ENCODE measurements around the gene CD300LG. TPM values are rescaled to one million over a fixed set of nuclear protein-coding genes. Genes with fewer than 3 reads are reported as not detected.
A peak's percentile ranks its signal among the peaks of the same experiment; 100 is the strongest.
"Not testable (repeated sequence)": the region's sequence is repeated elsewhere in the genome, so short reads cannot be mapped to it uniquely, and the experiment has no call there.

CD300LG gene
- total RNA-seq, 1 donor from 2014 or later, result 13.7 TPM

- DNase-seq (ENCODE audit: low spot score), result no peak
- intact Hi-C loops (cut with DNase I), result no loop called here
Measured at GRCh38 chr17:43822570-43823190, 24.3 kb upstream of the CD300LG start.

- intact Hi-C loops (cut with DNase I), result no loop called here
- no peak for DNase-seq (ENCODE audit: low spot score)
Measured at GRCh38 chr17:43823350-43824084, 23.5 kb upstream of the CD300LG start.

- intact Hi-C loops (cut with DNase I), result no loop called here
Measured at GRCh38 chr17:43825567-43825966, 21.4 kb upstream of the CD300LG start.

GRCh38 chr17:43826206-43826605 lies 20.8 kb upstream of the CD300LG start:
- intact Hi-C loops (cut with DNase I), result no loop called here

More at GRCh38 chr17:43825567-43825966, 21.4 kb upstream of the CD300LG start:
- DNase-seq (ENCODE audit: low spot score), result no peak

GRCh38 chr17:43827596-43827995 lies 19.4 kb upstream of the CD300LG start:
- intact Hi-C loops (cut with DNase I), result no loop called here
- DNase-seq (ENCODE audit: low spot score), result no peak

More at GRCh38 chr17:43826206-43826605, 20.8 kb upstream of the CD300LG start:
- DNase-seq (ENCODE audit: low spot score), result no peak

GRCh38 chr17:43829738-43830137 lies 17.2 kb upstream of the CD300LG start:
- DNase-seq (ENCODE audit: low spot score), result no peak
- intact Hi-C loops (cut with DNase I), result loop anchor here (5.0 kb wide), 1 partner anchor 52 kb away; the partner anchor contains the start of gene DUSP3

- intact Hi-C loops (cut with DNase I), result loop anchor here (5.0 kb wide), 1 partner anchor 53 kb away; the partner anchor contains the start of gene DUSP3
- DNase-seq (ENCODE audit: low spot score), result no peak
Measured at GRCh38 chr17:43830510-43831140, 16.4 kb upstream of the CD300LG start.

GRCh38 chr17:43831633-43832032 lies 15.3 kb upstream of the CD300LG start:
- peak; percentile 83 for DNase-seq (ENCODE audit: low spot score)
- intact Hi-C loops (cut with DNase I), result loop anchor here (5.0 kb wide), 1 partner anchor 54 kb away; the partner anchor contains the start of gene DUSP3

- DNase-seq (ENCODE audit: low spot score), result no peak
- intact Hi-C loops (cut with DNase I), result loop anchor here (5.0 kb wide), 1 partner anchor 55 kb away; the partner anchor contains the start of gene DUSP3
Measured at GRCh38 chr17:43832168-43832975, 14.6 kb upstream of the CD300LG start.

- DNase-seq (ENCODE audit: low spot score), result no peak
- intact Hi-C loops (cut with DNase I), result loop anchor here (5.0 kb wide), 1 partner anchor 56 kb away; the partner anchor contains the start of gene DUSP3
Measured at GRCh38 chr17:43832976-43833829, 13.8 kb upstream of the CD300LG start, which contains the start of gene MPP3. TSS of gene MPP3 (minus strand) at chr17:43833146. CDS start at chr17:43831906, 1,240 bp downstream.

- DNase-seq (ENCODE audit: low spot score), result no peak
- intact Hi-C loops (cut with DNase I), result loop anchor here (5.0 kb wide), 1 partner anchor 57 kb away; the partner anchor contains the start of gene DUSP3
Measured at GRCh38 chr17:43834106-43834505, 12.9 kb upstream of the CD300LG start.

GRCh38 chr17:43839670-43840108 lies 7.3 kb upstream of the CD300LG start:
- intact Hi-C loops (cut with DNase I), result no loop called here

GRCh38 chr17:43840814-43841213 lies 6.2 kb upstream of the CD300LG start:
- DNase-seq (ENCODE audit: low spot score), result no peak
- intact Hi-C loops (cut with DNase I), result no loop called here

More at GRCh38 chr17:43839670-43840108, 7.3 kb upstream of the CD300LG start:
- DNase-seq (ENCODE audit: low spot score), result no peak

GRCh38 chr17:43841282-43841681 lies 5.7 kb upstream of the CD300LG start:
- DNase-seq (ENCODE audit: low spot score), result no peak
- intact Hi-C loops (cut with DNase I), result no loop called here

GRCh38 chr17:43842091-43842974 lies 4.6 kb upstream of the CD300LG start:
- not testable (repeated sequence) for DNase-seq (ENCODE audit: low spot score)

GRCh38 chr17:43842975-43843325 lies 4.0 kb upstream of the CD300LG start:
- intact Hi-C loops (cut with DNase I), result no loop called here

More at GRCh38 chr17:43842091-43842974, 4.6 kb upstream of the CD300LG start:
- intact Hi-C loops (cut with DNase I), result not testable (repeated sequence)

GRCh38 chr17:43844241-43844640 lies 2.7 kb upstream of the CD300LG start:
- DNase-seq (ENCODE audit: low spot score), result no peak
- intact Hi-C loops (cut with DNase I), result no loop called here

More at GRCh38 chr17:43842975-43843325, 4.0 kb upstream of the CD300LG start:
- DNase-seq (ENCODE audit: low spot score), result no peak

Measured in cardiac septum (tissue), 1 donor.